Measurements from ENCODE around the gene ERC1. TPM values are rescaled to one million over a fixed set of nuclear protein-coding genes. Genes with fewer than 3 reads are reported as not detected.

Gene ERC1
- total and polyA plus RNA-seq, 9 of the 15 experiments (the other 6 are each of a cell fraction or from before 2014, with no cell fraction given) = 0.74 to 11.8 (median 4.8) TPM

DNA sequence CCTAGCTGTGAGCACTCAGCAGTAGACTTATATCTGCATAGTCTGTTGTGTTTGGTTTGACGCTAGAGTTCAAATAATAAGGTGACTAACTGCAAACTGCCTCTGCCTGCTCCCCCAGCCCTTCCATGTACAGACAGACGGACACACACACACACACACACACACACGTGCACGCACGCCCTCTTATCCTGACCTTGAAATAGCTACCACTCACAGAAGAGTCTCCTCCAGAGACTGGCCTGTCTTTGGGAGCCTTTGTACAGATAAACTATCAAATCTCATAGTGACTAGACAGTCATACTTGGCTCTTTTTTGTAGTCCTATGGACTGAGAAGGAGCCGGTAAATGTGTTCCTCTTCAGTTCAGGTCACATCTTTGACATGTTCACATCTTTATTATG lies 445.0 kb downstream of the ERC1 start (continued):
- TF ChIP-seq ESRRA (IDR thresholded peaks at IDR 0.05; ENCODE audit: borderline replicate concordance, low read depth) = peak; percentile 82
- no peak for TF ChIP-seq KLF1 (tag; IDR thresholded peaks at IDR 0.05)
- peak; percentile 44; the same call in 1 of the 2 replicates for TF ChIP-seq NCOR1 (IDR thresholded peaks at IDR 0.05)
- no peak for TF ChIP-seq KLF16 (IDR thresholded peaks at IDR 0.05)
- no peak for TF ChIP-seq GTF2E2 (tag; IDR thresholded peaks at IDR 0.05)
- TF ChIP-seq ILF3 (IDR thresholded peaks at IDR 0.05; ENCODE audit: borderline replicate concordance) = no peak
- TF ChIP-seq, protein P1, sequence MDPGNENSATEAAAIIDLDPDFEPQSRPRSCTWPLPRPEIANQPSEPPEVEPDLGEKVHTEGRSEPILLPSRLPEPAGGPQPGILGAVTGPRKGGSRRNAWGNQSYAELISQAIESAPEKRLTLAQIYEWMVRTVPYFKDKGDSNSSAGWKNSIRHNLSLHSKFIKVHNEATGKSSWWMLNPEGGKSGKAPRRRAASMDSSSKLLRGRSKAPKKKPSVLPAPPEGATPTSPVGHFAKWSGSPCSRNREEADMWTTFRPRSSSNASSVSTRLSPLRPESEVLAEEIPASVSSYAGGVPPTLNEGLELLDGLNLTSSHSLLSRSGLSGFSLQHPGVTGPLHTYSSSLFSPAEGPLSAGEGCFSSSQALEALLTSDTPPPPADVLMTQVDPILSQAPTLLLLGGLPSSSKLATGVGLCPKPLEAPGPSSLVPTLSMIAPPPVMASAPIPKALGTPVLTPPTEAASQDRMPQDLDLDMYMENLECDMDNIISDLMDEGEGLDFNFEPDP (CRISPR knock-in tag; IDR thresholded peaks at IDR 0.05) = no peak
- TF ChIP-seq ZNF324 (CRISPR knock-in tag; IDR thresholded peaks at IDR 0.05) = no peak
- no peak for TF ChIP-seq NFE2L1 (tag; IDR thresholded peaks at IDR 0.05; ENCODE audit: borderline replicate concordance, low read depth)
- TF ChIP-seq HDAC1 (IDR thresholded peaks at IDR 0.05) = no peak
- TF ChIP-seq GTF2A2 (tag; IDR thresholded peaks at IDR 0.05) = no peak
- TF ChIP-seq GATA2 (CRISPR knock-in tag; IDR thresholded peaks at IDR 0.05) = no peak
- TF ChIP-seq TFAM (CRISPR knock-in tag; conservative IDR thresholded peaks at IDR 0.05) = no peak
- no peak for TF ChIP-seq ZNF830 (CRISPR knock-in tag; IDR thresholded peaks at IDR 0.05)
- TF ChIP-seq POLR2AphosphoS5 (IDR thresholded peaks at IDR 0.05; ENCODE audit: control insufficient read depth, insufficient read depth, low read depth, low read length) = no peak
- no peak for TF ChIP-seq ZNF274 (IDR thresholded peaks at IDR 0.05; ENCODE audit: borderline replicate concordance, low read depth, low read length)
- TF ChIP-seq HDAC8 (tag; IDR thresholded peaks at IDR 0.05) = no peak
- no peak for TF ChIP-seq KAT8 (IDR thresholded peaks at IDR 0.05; ENCODE audit: low read depth)
- no peak for TF ChIP-seq NR3C1 (CRISPR knock-in tag; IDR thresholded peaks at IDR 0.05)
- no peak for TF ChIP-seq CHD2 (IDR thresholded peaks at IDR 0.05; ENCODE audit: low read depth, low read length)
- TF ChIP-seq WHSC1 (IDR thresholded peaks at IDR 0.05; ENCODE audit: low read length) = no peak
- no peak for TF ChIP-seq POLR2B (IDR thresholded peaks at IDR 0.05; ENCODE audit: low read depth, partially characterized antibody)
- TF ChIP-seq CBX8 (IDR thresholded peaks at IDR 0.05; ENCODE audit: borderline replicate concordance, extremely low read depth, low read depth, low read length, poor library complexity, severe bottlenecking) = no peak
- no peak for TF ChIP-seq PHF21A (IDR thresholded peaks at IDR 0.05; ENCODE audit: borderline replicate concordance, low read depth)
- TF ChIP-seq MEF2D (tag; conservative IDR thresholded peaks at IDR 0.05; ENCODE audit: low read depth) = peak; percentile 70
- TF ChIP-seq MAZ (CRISPR knock-in tag; conservative IDR thresholded peaks at IDR 0.05 in 1 of 2, IDR thresholded peaks at IDR 0.05 in 1 of 2) = no peak
- no peak for TF ChIP-seq FOS (IDR thresholded peaks at IDR 0.05; ENCODE audit: extremely low read depth, insufficient read length)
- no peak for TF ChIP-seq RNF2 (IDR thresholded peaks at IDR 0.05)
- TF ChIP-seq, protein P2, sequence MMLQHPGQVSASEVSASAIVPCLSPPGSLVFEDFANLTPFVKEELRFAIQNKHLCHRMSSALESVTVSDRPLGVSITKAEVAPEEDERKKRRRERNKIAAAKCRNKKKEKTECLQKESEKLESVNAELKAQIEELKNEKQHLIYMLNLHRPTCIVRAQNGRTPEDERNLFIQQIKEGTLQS (IDR thresholded peaks at IDR 0.05) = no peak
- TF ChIP-seq, protein P2 (CRISPR knock-in tag; conservative IDR thresholded peaks at IDR 0.05) = no peak
- no peak for TF ChIP-seq L3MBTL2 (IDR thresholded peaks at IDR 0.05)
- 0 out of 2 replicates have a peak, but pooled peaks have one; percentile 28 for TF ChIP-seq CREM (IDR thresholded peaks at IDR 0.05; ENCODE audit: low read depth)

Measured in K562 (cell line).